ENCODE data around the gene DNAJB8. TPM values are rescaled to one million over a fixed set of nuclear protein-coding genes. Genes with fewer than 3 reads are reported as not detected.
A peak's percentile ranks its signal among the peaks of the same experiment; 100 is the strongest.

DNAJB8 gene
- total and polyA plus RNA-seq, 9 of the 15 experiments (the other 6 are each of a cell fraction or from before 2014, with no cell fraction given) = not detected

DNA sequence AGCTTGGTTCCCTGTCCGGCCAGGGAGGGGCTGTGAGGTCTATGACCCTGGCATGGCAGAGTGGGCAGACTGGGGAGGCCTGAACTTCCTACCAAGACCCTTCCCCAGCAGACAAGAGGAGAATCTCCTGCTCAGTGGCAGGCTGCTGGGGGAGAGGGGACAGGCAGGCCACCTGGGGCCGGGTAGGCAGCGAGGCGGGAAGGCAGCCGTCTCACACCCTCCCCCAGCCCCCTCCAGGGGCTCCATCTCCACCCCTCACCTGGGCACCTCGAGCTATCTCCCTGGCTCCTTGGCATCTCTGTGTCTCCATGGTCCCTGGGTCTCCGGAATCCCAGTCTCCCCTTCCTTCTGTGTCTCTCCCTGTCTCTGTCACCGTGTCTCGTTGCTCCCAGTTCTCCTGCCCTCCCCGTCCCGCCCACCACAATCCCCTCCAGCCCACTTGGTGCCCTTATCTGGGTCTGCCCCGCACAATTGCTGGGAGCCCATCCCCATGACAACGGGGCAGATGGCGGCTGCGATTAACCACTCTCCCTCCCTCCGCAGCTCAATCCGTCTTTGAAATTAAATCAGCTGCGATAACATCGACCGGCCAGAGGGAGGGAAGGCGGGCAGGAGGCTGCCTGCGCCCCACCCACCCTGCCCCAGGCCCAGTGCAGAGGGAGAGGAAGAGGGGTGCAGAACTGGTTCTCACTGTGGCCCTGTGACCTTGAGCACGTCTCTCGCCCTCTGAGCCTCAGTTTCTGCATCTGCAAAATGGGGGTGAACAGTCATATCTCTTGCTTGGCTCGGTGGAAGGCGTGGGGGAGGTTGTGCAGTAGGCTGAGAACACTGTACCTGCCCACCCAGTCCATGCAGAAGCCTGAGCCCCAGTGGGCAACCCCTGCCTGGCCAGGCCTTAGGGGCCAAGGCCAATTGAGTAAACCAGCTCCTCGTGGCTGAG lies 9.6 kb downstream of the DNAJB8 start (continued):
- TF ChIP-seq ESRRA (IDR thresholded peaks at IDR 0.05; ENCODE audit: borderline replicate concordance, low read depth) = peak; percentile 100
- no peak for TF ChIP-seq NELFE (IDR thresholded peaks at IDR 0.05; ENCODE audit: insufficient read depth, insufficient read length)
- no peak for TF ChIP-seq ZNF311 (CRISPR knock-in tag; IDR thresholded peaks at IDR 0.05)
- TF ChIP-seq NFIX (CRISPR knock-in tag; IDR thresholded peaks at IDR 0.05; ENCODE audit: low read depth) = no peak
- TF ChIP-seq NFYB (IDR thresholded peaks at IDR 0.05; ENCODE audit: extremely low read depth, insufficient read length) = no peak
- no peak for TF ChIP-seq GABPB2 (CRISPR knock-in tag; conservative IDR thresholded peaks at IDR 0.05)
- TF ChIP-seq ZNF695 (CRISPR knock-in tag; IDR thresholded peaks at IDR 0.05) = no peak
- peak; percentile 34 for TF ChIP-seq TAL1 (IDR thresholded peaks at IDR 0.05)
- TF ChIP-seq SRSF1 (IDR thresholded peaks at IDR 0.05; ENCODE audit: low read depth, low read length) = no peak
- TF ChIP-seq ZFP1 (CRISPR knock-in tag; IDR thresholded peaks at IDR 0.05) = no peak
- no peak for TF ChIP-seq ZNF274 (IDR thresholded peaks at IDR 0.05; ENCODE audit: borderline replicate concordance, low read depth, low read length)
- peak in 1 of 2 experiments; percentile 79; a peak in 3 of 4 replicates for TF ChIP-seq RCOR1 (IDR thresholded peaks at IDR 0.05; ENCODE audit: borderline replicate concordance in 1 of 2, low read depth in 2 of 2, low read length in 2 of 2)
- TF ChIP-seq KLF13 (tag; IDR thresholded peaks at IDR 0.05; ENCODE audit: borderline replicate concordance, low read depth) = no peak
- TF ChIP-seq, protein P1, sequence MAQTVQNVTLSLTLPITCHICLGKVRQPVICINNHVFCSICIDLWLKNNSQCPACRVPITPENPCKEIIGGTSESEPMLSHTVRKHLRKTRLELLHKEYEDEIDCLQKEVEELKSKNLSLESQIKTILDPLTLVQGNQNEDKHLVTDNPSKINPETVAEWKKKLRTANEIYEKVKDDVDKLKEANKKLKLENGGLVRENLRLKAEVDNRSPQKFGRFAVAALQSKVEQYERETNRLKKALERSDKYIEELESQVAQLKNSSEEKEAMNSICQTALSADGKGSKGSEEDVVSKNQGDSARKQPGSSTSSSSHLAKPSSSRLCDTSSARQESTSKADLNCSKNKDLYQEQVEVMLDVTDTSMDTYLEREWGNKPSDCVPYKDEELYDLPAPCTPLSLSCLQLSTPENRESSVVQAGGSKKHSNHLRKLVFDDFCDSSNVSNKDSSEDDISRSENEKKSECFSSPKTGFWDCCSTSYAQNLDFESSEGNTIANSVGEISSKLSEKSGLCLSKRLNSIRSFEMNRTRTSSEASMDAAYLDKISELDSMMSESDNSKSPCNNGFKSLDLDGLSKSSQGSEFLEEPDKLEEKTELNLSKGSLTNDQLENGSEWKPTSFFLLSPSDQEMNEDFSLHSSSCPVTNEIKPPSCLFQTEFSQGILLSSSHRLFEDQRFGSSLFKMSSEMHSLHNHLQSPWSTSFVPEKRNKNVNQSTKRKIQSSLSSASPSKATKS (CRISPR knock-in tag; IDR thresholded peaks at IDR 0.05) = no peak
- TF ChIP-seq ZFPM2 (CRISPR knock-in tag; IDR thresholded peaks at IDR 0.05) = no peak
- TF ChIP-seq, protein P2, sequence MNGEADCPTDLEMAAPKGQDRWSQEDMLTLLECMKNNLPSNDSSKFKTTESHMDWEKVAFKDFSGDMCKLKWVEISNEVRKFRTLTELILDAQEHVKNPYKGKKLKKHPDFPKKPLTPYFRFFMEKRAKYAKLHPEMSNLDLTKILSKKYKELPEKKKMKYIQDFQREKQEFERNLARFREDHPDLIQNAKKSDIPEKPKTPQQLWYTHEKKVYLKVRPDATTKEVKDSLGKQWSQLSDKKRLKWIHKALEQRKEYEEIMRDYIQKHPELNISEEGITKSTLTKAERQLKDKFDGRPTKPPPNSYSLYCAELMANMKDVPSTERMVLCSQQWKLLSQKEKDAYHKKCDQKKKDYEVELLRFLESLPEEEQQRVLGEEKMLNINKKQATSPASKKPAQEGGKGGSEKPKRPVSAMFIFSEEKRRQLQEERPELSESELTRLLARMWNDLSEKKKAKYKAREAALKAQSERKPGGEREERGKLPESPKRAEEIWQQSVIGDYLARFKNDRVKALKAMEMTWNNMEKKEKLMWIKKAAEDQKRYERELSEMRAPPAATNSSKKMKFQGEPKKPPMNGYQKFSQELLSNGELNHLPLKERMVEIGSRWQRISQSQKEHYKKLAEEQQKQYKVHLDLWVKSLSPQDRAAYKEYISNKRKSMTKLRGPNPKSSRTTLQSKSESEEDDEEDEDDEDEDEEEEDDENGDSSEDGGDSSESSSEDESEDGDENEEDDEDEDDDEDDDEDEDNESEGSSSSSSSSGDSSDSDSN (IDR thresholded peaks at IDR 0.05; ENCODE audit: borderline replicate concordance in 1 of 2, low read depth in 2 of 2, low read length in 2 of 2) = no peak
- TF ChIP-seq DIDO1 (tag; IDR thresholded peaks at IDR 0.05; ENCODE audit: low read depth) = no peak
- no peak for TF ChIP-seq SRF (CRISPR knock-in tag; IDR thresholded peaks at IDR 0.05)

Data from K562 (cell line).